Measurements from ENCODE around the gene SPOCD1.

SPOCD1 gene

GRCh38 chr1:31809698-31810097 lies 6.1 kb downstream of the SPOCD1 start:
- H3K4me3 ChIP-seq (ENCODE audit: low read length), result no peak overlapping the region
- DNase-seq (ENCODE audit: low read depth), result no peak
- no peak for TF ChIP-seq CTCF (conservative IDR thresholded peaks at IDR 0.05; ENCODE audit: low read depth, low read length)

GRCh38 chr1:31807273-31808048 lies 8.4 kb downstream of the SPOCD1 start:
- no peak for TF ChIP-seq CTCF (conservative IDR thresholded peaks at IDR 0.05; ENCODE audit: low read depth, low read length)
- no peak overlapping the region for H3K4me3 ChIP-seq (ENCODE audit: low read length)
- no peak for DNase-seq (ENCODE audit: low read depth)

- no peak for TF ChIP-seq CTCF (conservative IDR thresholded peaks at IDR 0.05; ENCODE audit: low read depth, low read length)
- no peak overlapping the region for H3K4me3 ChIP-seq (ENCODE audit: low read length)
- no peak for DNase-seq (ENCODE audit: low read depth)
Measured at GRCh38 chr1:31805318-31805717, 10.5 kb downstream of the SPOCD1 start.

GRCh38 chr1:31804098-31804497 lies 11.7 kb downstream of the SPOCD1 start:
- H3K4me3 ChIP-seq (ENCODE audit: low read length), result no peak overlapping the region
- TF ChIP-seq CTCF (conservative IDR thresholded peaks at IDR 0.05; ENCODE audit: low read depth, low read length), result no peak
- DNase-seq (ENCODE audit: low read depth), result no peak

GRCh38 chr1:31803610-31804009 lies 12.2 kb downstream of the SPOCD1 start:
- no peak for DNase-seq (ENCODE audit: low read depth)
- no peak for TF ChIP-seq CTCF (conservative IDR thresholded peaks at IDR 0.05; ENCODE audit: low read depth, low read length)
- no peak overlapping the region for H3K4me3 ChIP-seq (ENCODE audit: low read length)

- no peak for DNase-seq (ENCODE audit: low read depth)
- TF ChIP-seq CTCF (conservative IDR thresholded peaks at IDR 0.05; ENCODE audit: low read depth, low read length), result no peak
- no peak overlapping the region for H3K4me3 ChIP-seq (ENCODE audit: low read length)
Measured at GRCh38 chr1:31802190-31803150, 13.4 kb downstream of the SPOCD1 start.

Data from retinal pigment epithelial cell (primary cell).